ENCODE data around the gene CSGALNACT2. TPM values are rescaled to one million over a fixed set of nuclear protein-coding genes. Genes with fewer than 3 reads are reported as not detected.

Gene CSGALNACT2
- total RNA-seq, 1 experiment from 2014 or later, result 5.1 TPM

DNA sequence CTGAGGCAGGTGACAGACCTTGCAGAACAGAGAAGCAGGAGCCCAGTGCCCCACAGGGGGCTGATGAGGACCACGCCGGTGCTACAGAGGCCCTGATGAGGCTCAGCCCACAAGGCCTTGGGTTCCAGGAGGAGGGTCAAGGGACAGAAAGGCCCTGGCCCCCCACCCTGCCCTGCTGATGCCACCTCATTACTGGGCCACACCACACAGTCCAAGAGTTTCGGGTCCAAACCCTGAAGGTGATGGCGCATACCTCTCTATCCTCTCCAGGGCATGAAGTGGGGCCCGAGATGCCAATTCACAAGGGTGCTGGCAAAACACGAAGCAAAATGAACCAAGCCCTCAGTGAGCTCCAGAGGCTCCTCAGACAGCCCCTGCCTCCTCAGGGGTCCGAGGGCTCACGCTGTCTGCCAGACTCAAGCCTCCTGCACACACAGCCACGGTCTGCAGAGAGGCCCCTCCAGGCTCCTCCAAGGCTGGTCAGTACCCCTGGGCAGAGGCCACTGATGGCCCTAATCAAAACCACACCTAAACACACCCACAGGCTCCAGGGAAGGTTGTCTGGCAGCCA is 96.3 kb downstream of the CSGALNACT2 start:
- Mint-ChIP-seq H3K9me3 (peaks cover 4% of the 10 kb centered on the region), H3K27ac (no peak overlapping the region), H3K27me3 (ENCODE audit: low read depth) (peaks cover 29% of the 10 kb centered on the region), H3K4me1 (no peaks in the 10 kb centered on the region), H3K36me3 (no peaks in the 10 kb centered on the region), H3K4me3 (no peak overlapping the region)
- POLR2A ChIA-PET, result no interaction called here
- TF ChIP-seq KAT7 (CRISPR knock-in tag; IDR thresholded peaks at IDR 0.05; ENCODE audit: borderline replicate concordance), result no peak
- no peak for TF ChIP-seq ELF4 (CRISPR knock-in tag; IDR thresholded peaks at IDR 0.05; ENCODE audit: low read depth)
- TF ChIP-seq, protein P1, sequence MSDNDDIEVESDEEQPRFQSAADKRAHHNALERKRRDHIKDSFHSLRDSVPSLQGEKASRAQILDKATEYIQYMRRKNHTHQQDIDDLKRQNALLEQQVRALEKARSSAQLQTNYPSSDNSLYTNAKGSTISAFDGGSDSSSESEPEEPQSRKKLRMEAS (CRISPR knock-in tag; IDR thresholded peaks at IDR 0.05), result no peak
- TF ChIP-seq, protein P2, sequence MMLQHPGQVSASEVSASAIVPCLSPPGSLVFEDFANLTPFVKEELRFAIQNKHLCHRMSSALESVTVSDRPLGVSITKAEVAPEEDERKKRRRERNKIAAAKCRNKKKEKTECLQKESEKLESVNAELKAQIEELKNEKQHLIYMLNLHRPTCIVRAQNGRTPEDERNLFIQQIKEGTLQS (CRISPR knock-in tag; conservative IDR thresholded peaks at IDR 0.05), result no peak
- no peak for TF ChIP-seq PREB (CRISPR knock-in tag; IDR thresholded peaks at IDR 0.05; ENCODE audit: borderline replicate concordance)
- no peak for TF ChIP-seq OVOL2 (CRISPR knock-in tag; IDR thresholded peaks at IDR 0.05; ENCODE audit: borderline replicate concordance)
- no peak for TF ChIP-seq PRDM15 (CRISPR knock-in tag; IDR thresholded peaks at IDR 0.05)
- no peak for TF ChIP-seq TEAD1 (CRISPR knock-in tag; IDR thresholded peaks at IDR 0.05)
- TF ChIP-seq FOXJ3 (CRISPR knock-in tag; IDR thresholded peaks at IDR 0.05; ENCODE audit: borderline replicate concordance), result no peak
- TF ChIP-seq ZSCAN18 (CRISPR knock-in tag; IDR thresholded peaks at IDR 0.05), result no peak
- no peak for TF ChIP-seq ZNF263 (CRISPR knock-in tag; IDR thresholded peaks at IDR 0.05; ENCODE audit: low read depth)
- TF ChIP-seq CREM (CRISPR knock-in tag; IDR thresholded peaks at IDR 0.05), result no peak
- no peak for TF ChIP-seq ZNF232 (CRISPR knock-in tag; IDR thresholded peaks at IDR 0.05)
- TF ChIP-seq USF1 (CRISPR knock-in tag; IDR thresholded peaks at IDR 0.05), result no peak
- no peak for TF ChIP-seq USF2 (CRISPR knock-in tag; IDR thresholded peaks at IDR 0.05)
- TF ChIP-seq, protein P3, sequence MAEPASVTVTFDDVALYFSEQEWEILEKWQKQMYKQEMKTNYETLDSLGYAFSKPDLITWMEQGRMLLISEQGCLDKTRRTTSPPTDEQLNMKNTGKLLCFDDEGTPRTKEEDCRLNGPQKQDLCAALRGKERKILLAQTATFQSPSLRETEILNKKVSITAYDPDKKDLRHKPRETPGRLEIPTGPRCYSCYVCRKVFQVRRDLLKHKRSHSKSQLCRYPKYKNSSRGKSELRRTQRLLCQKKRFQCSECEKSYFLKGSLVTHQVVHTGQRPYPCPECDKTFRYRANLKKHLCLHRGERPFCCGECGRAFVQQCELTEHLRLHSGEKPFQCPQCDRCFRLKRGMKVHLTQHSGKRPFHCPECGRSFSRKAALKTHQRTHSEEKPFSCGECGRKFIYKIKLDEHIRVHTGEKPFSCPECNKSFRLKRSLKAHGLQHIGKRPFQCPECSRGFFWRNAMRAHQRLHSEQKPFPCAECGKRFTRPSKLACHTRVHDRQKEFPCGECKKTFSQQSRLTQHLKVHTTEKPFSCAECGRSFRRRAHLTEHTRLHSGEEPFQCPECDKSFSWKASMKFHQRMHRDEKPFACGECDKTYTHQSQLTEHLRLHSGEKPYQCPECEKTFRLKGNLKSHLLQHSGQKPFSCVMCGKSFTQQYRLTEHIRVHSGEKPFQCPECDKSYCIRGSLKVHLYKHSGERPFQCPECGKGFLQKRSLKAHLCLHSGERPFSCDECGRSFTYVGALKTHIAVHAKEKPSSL (CRISPR knock-in tag; conservative IDR thresholded peaks at IDR 0.05), result no peak
- no peak for TF ChIP-seq JAZF1 (CRISPR knock-in tag; IDR thresholded peaks at IDR 0.05)
- no peak for TF ChIP-seq IRF1 (CRISPR knock-in tag; IDR thresholded peaks at IDR 0.05)
- no peak for TF ChIP-seq MXD4 (CRISPR knock-in tag; IDR thresholded peaks at IDR 0.05; ENCODE audit: borderline replicate concordance)
- TF ChIP-seq HMGXB4 (CRISPR knock-in tag; IDR thresholded peaks at IDR 0.05), result no peak
- peak; percentile 3 for DNase-seq (ENCODE audit: low spot score)
- no peak for ATAC-seq
- CTCF ChIA-PET, result no interaction called here
